Brain microvascular endothelial cell (primary cell): ENCODE results near the gene ADCY7.

Source experiments
- DNase-seq: peaks from one replicate; pipeline ENCODE4 v3.0.0-alpha.2; 2020
- H3K27ac ChIP-seq: fragments of 250-450 bp; sonication (Bioruptor Pico); 2 replicates; pipeline ENCODE4 v1.5.1; 2020; ENCODE audit warnings: mild to moderate bottlenecking, moderate library complexity
- H3K27me3 ChIP-seq: fragments of 250-450 bp; sonication (Bioruptor Pico); replicated peaks from 2 replicates; pipeline ENCODE4 v1.5.1; 2020; ENCODE audit warnings: mild to moderate bottlenecking
- H3K36me3 ChIP-seq: fragments of 250-450 bp; sonication (Bioruptor Pico); replicated peaks from 2 replicates; pipeline ENCODE4 v1.5.1; 2020; ENCODE audit warnings: mild to moderate bottlenecking
- H3K4me3 ChIP-seq: 2 replicates; pipeline ENCODE4 v1.5.1; 2011; ENCODE audit warnings: low read depth, mild to moderate bottlenecking, control low read depth, low read length, moderate library complexity
- in situ Hi-C: cut with HindIII; loops from 2 replicates; pipeline ENCODE4 v1.10.0; 2017; ENCODE audit warnings: low sequenced_read_pairs, low pct_ligation_motif_present
- TF ChIP-seq, protein P1 (sequence below): IDR thresholded peaks from 2 replicates; pipeline ENCODE4 v1.5.1; 2011; ENCODE audit warnings: low read depth, mild to moderate bottlenecking, moderate library complexity, low read length, control low read depth, inconsistent platforms; ENCODE audit errors: missing control alignments

Gene ADCY7

DNA sequence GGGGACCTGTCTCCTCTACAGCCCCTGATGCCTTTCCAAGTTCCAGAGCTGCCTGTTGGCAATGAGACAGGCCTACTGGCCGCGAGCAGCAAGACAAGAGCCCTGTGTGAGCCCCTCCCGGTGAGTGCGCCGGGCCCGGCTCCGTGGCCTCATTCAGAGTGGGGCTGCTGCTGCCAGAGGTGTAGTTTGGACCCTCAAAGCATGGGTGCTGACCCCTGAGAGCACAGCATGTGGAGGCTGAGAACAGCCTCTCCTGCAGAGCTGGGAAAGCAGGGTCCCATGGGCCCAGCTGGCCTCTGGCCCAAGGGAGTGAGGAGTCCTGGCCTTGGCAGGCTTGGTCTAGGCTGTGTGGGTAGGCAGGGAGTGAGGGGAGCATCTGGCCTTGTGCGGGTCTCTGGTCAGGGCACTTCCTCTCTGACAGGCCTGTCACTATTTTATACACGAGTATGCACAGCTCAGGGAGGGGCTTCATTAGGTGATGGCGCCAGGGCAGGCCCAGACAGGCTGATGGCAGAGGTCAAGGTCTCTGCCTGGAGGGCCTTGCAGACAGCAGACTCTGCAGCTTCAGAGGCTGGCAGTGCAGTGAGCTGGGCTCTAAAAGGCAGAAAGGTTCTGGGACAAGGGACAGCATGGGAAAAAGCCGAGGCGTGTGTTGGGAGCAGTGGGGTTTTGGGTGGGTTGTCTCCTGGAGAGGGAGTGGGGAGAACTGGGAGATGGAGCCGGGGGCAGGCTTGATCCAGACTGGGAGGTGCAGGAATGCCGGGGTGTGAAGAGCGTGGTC is 43.4 kb downstream of the ADCY7 start:
- H3K4me3 ChIP-seq, result no peak overlapping the region
- no peak overlapping the region for H3K27ac ChIP-seq
- in situ Hi-C loops, result no loop called here
- peaks cover 20% of the 10 kb centered on the region for H3K36me3 ChIP-seq
- no peak for DNase-seq
- H3K27me3 ChIP-seq, result no peaks in the 10 kb centered on the region
- TF ChIP-seq, protein P1, sequence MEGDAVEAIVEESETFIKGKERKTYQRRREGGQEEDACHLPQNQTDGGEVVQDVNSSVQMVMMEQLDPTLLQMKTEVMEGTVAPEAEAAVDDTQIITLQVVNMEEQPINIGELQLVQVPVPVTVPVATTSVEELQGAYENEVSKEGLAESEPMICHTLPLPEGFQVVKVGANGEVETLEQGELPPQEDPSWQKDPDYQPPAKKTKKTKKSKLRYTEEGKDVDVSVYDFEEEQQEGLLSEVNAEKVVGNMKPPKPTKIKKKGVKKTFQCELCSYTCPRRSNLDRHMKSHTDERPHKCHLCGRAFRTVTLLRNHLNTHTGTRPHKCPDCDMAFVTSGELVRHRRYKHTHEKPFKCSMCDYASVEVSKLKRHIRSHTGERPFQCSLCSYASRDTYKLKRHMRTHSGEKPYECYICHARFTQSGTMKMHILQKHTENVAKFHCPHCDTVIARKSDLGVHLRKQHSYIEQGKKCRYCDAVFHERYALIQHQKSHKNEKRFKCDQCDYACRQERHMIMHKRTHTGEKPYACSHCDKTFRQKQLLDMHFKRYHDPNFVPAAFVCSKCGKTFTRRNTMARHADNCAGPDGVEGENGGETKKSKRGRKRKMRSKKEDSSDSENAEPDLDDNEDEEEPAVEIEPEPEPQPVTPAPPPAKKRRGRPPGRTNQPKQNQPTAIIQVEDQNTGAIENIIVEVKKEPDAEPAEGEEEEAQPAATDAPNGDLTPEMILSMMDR, result no peak

DNA sequence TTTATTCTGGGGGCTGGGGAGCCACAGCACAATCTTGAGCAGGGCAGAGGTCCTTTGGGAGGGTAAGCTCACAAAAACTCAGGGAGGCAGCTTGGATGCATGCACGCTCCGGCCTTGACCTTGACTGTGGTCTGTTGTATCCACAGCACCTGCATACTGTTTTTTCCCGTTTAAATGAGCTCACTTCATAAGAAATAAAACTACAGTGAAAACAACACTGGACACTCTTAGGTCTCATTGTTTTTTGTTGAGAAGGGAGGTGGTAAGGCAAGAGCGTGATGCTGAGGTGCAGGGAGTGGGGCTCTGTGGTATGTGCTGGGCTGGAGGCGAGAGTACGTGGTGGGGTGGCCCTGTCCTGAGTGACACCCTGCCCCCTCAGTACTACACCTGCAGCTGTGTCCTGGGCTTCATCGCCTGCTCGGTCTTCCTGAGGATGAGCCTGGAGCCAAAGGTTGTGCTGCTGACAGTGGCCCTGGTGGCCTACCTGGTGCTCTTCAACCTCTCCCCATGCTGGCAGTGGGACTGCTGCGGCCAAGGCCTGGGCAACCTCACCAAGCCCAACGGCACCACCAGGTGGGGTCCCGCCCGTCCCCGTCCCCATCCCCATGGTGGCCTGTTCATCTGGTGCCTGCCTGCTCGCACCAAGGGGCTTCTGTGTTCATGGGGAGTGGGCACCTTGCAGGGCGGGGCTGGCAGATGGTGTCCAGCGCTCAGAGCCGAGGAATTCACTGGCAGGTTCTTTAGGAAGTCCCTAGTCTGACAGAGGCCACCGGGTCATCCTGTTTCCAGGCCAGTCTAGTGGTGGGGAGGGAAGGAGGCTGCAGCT is 44.2 kb downstream of the ADCY7 start:
- H3K36me3 ChIP-seq, result peaks cover 28% of the 10 kb centered on the region
- no peak for DNase-seq
- in situ Hi-C loops, result no loop called here

DNA sequence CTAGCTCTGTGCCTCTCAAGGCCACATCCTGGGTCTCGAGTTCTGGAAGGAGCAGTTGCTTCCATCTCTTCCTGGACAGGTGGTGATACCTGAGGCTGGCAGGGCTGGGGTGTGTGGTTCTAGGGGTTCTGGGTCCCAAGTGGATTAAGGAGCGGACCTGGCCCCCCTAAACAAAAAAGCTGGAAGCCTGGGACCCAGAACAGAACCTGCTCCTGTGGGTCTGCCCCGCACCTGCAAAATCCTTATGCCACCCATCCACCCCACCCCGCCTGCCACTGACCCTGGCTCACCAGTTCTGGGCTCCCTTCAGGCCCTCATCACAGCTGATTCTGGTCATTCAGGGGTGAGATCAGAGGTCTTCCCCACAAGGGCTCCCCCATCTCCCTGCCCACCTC is 44.8 kb downstream of the ADCY7 start:
- in situ Hi-C loops, result no loop called here
- Histone ChIP-seq H3K4me3 (no peak overlapping the region), H3K27ac (no peak overlapping the region), H3K36me3 (peaks cover 30% of the 10 kb centered on the region), H3K27me3 (no peaks in the 10 kb centered on the region)
- no peak for DNase-seq
- TF ChIP-seq, protein P1, result no peak

More for the DNA sequence above, 44.2 kb downstream of the ADCY7 start:
- TF ChIP-seq, protein P1, result no peak
- Histone ChIP-seq H3K27ac (no peak overlapping the region), H3K27me3 (no peaks in the 10 kb centered on the region), H3K4me3 (no peak overlapping the region)

DNA sequence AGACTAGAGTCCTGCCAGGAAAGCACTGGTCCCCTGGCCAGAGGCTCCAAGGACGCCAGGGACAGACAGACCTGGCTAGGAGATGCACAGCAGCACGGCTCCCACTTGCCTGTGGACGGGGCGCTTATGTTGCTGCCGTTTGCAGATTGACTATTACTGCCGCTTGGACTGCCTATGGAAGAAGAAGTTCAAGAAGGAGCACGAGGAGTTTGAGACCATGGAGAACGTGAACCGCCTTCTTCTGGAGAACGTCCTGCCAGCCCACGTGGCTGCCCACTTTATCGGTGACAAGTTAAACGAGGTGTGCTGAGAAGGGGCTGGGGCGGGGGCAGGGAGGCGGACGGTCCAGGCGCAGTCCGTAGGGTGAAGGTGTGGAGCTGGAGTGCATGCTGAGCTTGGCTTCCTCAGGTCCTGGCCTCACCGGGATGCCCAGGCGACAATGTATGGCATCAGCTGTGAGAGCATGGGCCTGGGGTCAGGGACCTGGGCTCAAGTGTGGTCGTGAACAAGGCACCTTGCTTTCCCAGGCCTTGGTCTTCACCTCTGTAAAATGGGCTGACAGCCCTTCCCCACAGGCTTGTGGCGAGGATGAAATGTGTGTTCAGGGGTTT is 45.6 kb downstream of the ADCY7 start:
- no peak for DNase-seq
- H3K27me3 ChIP-seq, result no peaks in the 10 kb centered on the region
- peaks cover 34% of the 10 kb centered on the region for H3K36me3 ChIP-seq
- TF ChIP-seq, protein P1, result no peak
- in situ Hi-C loops, result no loop called here
- no peak overlapping the region for H3K27ac ChIP-seq
- H3K4me3 ChIP-seq, result no peak overlapping the region

DNA sequence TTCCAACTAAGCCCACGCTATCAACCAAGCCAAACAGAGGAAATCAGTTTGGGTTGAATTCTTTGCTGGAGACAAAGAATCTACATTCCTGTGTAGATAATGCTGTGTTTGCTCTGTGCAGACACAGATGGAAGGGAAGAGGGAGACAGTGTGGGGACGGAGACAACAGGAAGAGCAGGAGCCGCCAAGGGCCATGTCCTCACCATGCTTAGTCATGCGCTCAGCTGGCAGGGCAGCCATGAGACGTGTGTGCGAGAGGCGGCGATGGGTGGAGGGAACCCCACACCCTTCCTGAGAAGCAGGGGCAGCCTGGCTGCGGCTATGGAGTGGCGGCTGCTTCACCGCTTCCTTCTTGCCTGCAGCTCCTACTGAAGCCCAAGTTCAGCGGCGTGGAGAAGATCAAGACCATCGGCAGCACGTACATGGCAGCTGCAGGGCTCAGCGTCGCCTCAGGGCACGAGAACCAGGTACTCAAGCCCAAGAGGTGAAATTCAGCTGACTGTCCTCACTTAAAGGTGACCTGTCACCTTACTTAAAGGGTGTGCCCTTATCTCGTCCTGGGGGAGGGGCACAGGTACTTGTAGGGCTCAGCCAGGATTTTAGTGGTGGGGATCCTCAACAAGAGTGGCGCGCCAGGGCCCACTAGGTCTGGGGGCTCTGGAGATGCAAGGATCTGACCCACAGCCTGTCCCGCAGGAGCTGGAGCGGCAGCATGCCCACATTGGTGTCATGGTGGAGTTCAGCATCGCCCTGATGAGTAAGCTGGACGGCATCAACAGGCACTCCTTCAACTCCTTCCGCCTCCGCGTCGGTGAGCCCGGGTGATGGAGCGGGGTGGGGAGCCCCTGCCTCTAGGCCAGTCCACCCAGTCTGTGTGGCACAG is 47.5 kb downstream of the ADCY7 start:
- DNase-seq, result peak; percentile 70
- TF ChIP-seq, protein P1, result no peak
- Histone ChIP-seq H3K36me3 (peaks cover 38% of the 10 kb centered on the region), H3K4me3 (no peak overlapping the region), H3K27me3 (no peaks in the 10 kb centered on the region), H3K27ac (peak overlapping the region; percentile 72)
- in situ Hi-C loops, result no loop called here
